Kasumi-1 (cell line): ENCODE data around the gene ZSCAN10.

Experiments used
- DNase-seq, 2 experiments: peaks; one replicate each; lab custom pipeline; 2025; lab: John Stamatoyannopoulos, UW

The ZSCAN10 gene

GRCh38 chr16:3112058-3112880 lies 13.2 kb upstream of the ZSCAN10 start, which contains the start of gene ZNF205:
Gene ZNF205 (plus strand): TSS chr16:3112586. CDS start chr16:3113431, 845 bp downstream.
- no peak for DNase-seq

- peak; percentile 36 to 49 for DNase-seq
These were observed 7.3 kb upstream of the ZSCAN10 start for GRCh38 chr16:3106205-3106928.

GRCh38 chr16:3101841-3102470 lies 2.9 kb upstream of the ZSCAN10 start:
- peak; percentile 10 to 13 for DNase-seq

GRCh38 chr16:3101018-3101840 lies 2.1 kb upstream of the ZSCAN10 start:
- peak; percentile 35 to 39 for DNase-seq

GRCh38 chr16:3099732-3100499 lies 822 bp upstream of the ZSCAN10 start:
- DNase-seq, result peak; percentile 62

- no peak for DNase-seq
These were observed 269 bp upstream of the ZSCAN10 start for GRCh38 chr16:3099395-3099731.

GRCh38 chr16:3097266-3097665 lies 1.8 kb downstream of the ZSCAN10 start:
- DNase-seq, result no peak

- DNase-seq, result no peak
These were observed 2.7 kb downstream of the ZSCAN10 start for GRCh38 chr16:3096362-3096761.

- peak; percentile 40 to 46 for DNase-seq
These were observed 3.2 kb downstream of the ZSCAN10 start for GRCh38 chr16:3095869-3096268.

GRCh38 chr16:3094289-3095027 lies 4.6 kb downstream of the ZSCAN10 start:
- peak; percentile 22 to 38 for DNase-seq

- DNase-seq, result no peak
These were observed 6.6 kb downstream of the ZSCAN10 start for GRCh38 chr16:3092501-3092941.

- no peak for DNase-seq
These were observed 7.5 kb downstream of the ZSCAN10 start for GRCh38 chr16:3091551-3091950.

- no peak for DNase-seq
These were observed 9.1 kb downstream of the ZSCAN10 start for GRCh38 chr16:3089717-3090592.

GRCh38 chr16:3088925-3089716 lies 10.0 kb downstream of the ZSCAN10 start:
- DNase-seq, result no peak

GRCh38 chr16:3088450-3088849 lies 10.6 kb downstream of the ZSCAN10 start:
- DNase-seq, result no peak

GRCh38 chr16:3087243-3088235 lies 11.6 kb downstream of the ZSCAN10 start:
- peak in 1 of 2 experiments; percentile 14 for DNase-seq

GRCh38 chr16:3086596-3087242 lies 12.4 kb downstream of the ZSCAN10 start:
- peak; percentile 10 to 24 for DNase-seq
